Astrocyte of the hippocampus (primary cell): ENCODE measurements around the gene TMEM176A.

ENCODE experiments used
- DNase-seq: peaks from one replicate; pipeline ENCODE4 v3.0.0; 2011; ENCODE audit warnings: low read depth, low spot score

Gene TMEM176A

GRCh38 chr7:150820148-150820547, 19.6 kb downstream of the TMEM176A start:
- DNase-seq = no peak

GRCh38 chr7:150820578-150821198, 20.1 kb downstream of the TMEM176A start:
- no peak for DNase-seq

DNA sequence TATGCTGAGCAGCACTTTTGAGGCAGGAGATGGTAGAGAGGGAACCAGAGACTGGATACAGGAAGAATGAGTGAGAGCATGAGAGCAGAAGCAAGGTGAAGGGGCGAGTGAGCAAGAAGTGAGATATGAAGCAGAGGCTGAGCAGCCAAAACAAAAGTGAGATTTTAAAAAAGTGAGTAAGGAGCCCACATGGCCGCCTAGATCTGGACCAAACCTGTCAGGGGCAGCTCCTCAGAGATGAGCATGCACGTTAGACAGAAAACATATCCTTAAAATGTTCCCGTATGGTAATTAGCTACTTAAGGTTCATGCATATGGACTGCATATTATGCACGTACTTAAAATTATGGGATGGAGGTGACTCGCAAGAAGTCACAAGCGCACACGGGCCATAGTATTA, 22.5 kb downstream of the TMEM176A start:
- DNase-seq = no peak

DNA sequence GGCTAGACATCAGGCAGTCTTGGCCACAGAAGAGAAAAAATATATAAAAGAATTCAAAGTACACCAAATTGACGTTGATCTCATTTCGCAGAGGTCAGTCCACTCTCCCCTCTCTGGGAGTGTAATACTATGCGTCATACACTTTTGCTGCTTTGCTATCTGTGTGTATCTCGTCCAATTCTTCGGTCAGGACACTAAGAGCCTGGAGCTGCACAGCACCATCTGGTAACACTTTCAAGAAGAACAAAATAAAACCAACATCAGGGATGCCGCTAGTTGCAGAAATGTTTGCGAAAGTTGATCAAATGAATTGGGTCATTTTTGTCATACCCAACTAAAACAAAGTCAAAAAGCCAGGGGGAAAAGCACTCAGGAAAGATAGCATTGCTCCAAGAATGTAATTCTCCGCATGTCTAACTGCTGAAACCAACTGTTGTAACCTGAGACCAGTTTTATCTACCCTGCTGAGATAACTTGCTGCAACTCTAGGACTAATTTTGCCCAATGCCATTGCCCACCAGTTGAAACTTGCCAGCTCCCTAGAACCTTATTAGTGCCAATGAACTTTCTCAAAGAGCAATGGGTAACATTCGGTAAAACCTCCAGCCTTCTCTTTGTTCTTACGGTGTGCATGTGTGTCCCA, 23.0 kb downstream of the TMEM176A start:
- DNase-seq = no peak

GRCh38 chr7:150824379-150825177, 24.0 kb downstream of the TMEM176A start:
- DNase-seq = no peak

DNA sequence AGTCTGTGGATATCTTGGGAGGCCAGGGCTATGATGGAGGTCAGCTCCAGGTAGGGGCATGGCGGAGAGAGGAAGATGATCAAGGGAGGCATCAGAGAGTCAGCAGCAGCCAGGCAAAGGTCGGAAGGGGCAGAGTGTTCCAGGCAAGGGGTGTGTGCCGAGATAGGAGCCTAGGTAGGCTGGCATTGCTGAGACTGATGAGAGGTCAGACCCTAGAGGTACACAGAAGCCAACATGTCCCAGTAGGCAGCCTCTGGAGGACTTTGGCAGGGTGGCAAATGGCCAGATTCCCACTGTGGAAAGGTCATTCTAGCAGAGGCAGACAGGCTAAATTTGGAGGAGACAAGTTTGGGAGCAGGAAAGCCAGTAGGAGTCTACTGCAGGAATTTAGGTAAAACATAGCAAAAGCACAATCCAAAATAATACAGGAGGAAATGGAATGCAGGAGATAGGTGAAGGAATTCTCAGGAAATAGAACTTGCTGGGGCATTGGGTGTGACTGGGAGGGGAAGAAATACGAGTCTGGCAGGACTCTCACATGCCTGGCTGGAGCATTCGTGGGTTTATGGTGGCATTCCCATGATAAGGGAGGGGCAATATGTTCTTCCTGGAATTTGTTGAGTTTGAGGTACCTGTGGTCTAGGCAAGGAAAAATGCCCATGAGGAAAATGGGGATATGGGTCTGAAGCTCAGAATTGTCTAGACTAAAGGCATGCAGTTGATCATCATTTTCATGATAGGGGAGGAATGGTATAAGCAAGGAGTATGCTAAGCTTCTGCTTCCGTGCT, 25.7 kb downstream of the TMEM176A start:
- no peak for DNase-seq

GRCh38 chr7:150828384-150828783, 27.8 kb downstream of the TMEM176A start:
- DNase-seq = no peak

DNA sequence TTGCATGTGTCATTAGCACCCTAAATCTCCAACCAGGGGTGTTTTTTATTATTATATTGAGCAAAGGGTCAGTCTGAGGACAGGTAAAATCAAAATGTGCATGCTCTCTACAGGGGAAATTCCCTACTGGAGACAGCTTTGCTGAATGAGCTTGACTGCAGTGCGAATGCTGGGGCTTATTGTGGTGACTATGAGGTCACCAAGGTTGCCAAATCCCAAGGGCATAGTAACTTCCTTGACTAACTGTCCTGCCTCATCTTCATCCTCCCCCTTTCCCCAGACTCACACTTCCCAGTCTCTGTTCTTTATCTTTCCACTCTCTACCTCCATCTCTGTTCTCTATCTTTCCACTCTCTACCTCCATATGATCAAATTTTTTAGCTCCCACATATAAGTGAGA, 28.9 kb downstream of the TMEM176A start:
- DNase-seq = no peak

DNA sequence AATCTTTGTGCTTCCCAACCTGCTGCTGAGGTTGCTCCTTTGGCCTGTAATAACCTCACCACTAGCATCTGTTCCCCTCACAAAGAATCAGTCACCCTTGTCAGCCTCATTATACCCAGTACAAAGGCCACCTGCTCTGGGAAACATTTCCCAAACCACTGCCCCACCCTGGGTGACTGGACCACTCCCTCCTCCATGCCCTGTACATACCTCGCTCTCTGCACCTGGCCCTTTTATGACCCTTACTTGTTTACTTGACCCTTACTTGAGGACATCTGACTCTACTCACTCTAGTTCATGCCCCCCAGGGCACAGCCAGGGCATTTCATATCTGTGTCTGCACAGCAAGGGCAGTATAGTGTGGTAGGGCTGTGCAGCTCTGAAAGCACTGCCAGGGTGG, 30.4 kb downstream of the TMEM176A start:
- no peak for DNase-seq

- DNase-seq = no peak
These were observed 31.3 kb downstream of the TMEM176A start for GRCh38 chr7:150831851-150832250.

DNA sequence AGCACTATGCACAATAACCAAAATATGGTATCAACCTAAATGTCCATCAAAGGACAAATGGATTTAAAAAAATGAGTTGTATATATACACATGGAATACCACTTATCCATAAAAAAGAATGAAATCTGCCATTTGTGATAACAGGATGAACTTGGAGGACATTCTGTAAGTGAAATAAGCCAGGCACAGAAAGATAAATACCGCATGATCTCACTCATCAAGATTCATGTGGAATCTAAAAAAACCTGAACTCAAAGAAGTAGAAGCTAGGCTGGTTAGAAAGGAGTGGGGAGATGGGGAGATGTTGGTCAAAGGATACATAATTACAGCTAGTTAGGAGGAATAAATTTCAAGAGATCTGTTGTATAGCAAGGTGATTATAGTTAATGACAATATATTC, 34.5 kb downstream of the TMEM176A start:
- no peak for DNase-seq

- DNase-seq = no peak
These were observed 35.2 kb downstream of the TMEM176A start for GRCh38 chr7:150835702-150836280.

DNA sequence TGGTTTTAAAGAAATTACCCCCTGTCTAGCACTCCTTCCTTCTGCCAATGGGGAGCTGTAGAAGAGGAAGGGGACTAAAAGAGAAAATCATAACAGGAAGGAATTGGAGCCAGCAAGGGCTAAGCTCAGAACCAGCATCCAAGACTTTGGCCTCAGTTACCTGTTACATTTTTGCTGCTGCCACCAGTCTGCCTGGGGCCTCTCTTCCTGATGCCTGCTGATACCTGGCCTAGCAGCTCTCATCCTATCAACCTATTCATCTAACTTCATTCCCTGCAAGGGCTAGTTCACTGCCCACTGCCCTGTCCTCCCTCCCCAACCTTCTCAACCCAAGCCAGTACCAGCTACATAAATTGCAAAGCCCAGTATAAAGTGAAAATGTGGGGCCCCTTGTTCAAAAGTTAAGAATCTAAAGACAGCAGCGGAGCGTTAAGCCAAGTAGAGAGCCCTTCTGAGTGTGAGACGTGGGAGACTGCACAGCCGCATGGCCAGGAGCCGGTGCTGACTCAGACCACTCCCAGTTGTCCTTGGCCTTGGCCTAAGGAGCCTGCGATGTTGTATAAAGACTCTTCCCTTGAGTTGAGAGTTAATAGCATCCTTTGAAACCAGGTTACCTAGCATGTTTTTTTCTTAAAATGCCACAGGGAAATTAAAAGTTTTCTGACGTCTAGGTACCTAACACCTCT, 38.5 kb downstream of the TMEM176A start:
- DNase-seq = no peak

- no peak for DNase-seq
These were observed 41.4 kb downstream of the TMEM176A start for GRCh38 chr7:150842018-150842417.

DNA sequence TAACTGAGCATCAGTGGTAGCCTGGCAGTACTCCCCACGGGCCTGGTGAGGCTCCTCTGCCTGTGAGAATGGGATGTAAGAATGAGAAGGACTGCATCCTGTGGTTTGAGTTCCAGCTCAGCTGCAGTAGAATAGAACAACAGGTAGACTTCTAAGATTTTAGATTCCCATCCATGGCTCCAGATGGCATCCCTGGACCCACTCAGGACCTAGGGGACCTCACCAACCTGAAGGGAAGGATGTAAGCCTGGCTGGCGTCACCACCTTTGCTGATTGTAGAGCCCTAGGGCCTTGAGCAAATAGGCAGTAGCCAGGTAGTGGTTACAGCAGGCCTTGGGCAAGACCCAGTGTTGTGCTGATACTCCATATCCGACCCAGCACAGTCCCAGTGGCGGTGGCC, 42.1 kb downstream of the TMEM176A start:
- no peak for DNase-seq

DNA sequence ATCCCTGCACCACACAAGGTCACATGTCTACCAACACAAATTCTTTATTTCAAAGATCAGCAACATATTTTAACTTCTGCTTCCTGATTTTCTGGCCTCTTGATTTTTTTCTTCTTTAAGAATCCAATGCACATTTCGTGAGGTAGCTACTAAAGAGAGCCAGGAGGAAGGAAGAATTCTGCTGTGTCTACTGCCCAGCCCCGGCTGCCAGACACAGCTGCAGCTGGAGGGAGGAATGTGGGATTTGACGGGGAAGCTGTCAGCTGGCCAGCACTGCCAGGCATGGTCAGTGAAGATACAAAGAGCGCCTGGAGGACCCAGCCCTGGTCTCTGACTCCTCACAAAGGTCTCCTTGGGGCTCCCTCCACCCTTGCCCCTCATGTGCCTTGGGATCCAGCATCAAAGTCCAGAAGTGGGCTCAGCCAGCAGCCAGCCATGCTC, 44.9 kb downstream of the TMEM176A start:
- no peak for DNase-seq

DNA sequence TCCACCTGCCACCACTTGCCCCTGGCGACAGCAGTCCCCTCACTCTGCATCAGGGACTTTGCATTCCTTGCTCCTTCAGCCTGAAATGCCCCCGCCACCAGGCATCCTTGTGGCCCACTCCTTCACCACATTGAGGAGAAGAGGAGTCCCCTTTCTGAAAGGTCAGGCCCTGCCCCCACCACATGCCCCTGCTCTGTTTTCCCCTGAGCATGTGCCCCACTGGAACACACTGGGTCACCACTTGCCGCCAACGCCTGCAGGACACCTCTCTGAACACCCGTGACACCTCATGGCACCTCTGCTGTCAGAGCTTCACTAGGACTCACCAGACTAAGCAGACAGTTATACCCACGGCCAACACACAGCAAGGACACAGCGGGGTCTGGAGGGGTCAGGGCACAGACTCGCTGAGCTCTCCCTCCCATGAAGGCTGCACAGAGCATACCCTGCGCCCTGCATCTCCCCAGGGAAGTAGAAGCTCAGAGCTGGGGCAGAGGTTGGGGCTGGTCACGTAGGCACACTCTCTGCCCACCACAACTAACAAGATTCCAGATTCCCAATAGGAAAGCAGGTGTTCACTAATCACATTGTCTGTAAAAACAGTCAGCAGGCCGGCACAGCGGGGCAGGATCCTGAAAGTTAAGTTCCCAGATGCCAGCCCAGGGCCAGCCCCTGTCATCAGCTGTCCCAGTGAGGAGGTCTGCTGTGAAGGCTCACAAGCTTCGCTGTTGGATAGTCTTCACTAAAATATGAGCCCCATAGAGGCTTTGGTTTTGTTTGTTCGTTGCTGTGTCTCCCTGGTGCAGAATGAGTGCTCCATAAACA, 45.9 kb downstream of the TMEM176A start:
- DNase-seq = no peak

GRCh38 chr7:150847536-150847935, 47.0 kb downstream of the TMEM176A start:
- DNase-seq = no peak

DNA sequence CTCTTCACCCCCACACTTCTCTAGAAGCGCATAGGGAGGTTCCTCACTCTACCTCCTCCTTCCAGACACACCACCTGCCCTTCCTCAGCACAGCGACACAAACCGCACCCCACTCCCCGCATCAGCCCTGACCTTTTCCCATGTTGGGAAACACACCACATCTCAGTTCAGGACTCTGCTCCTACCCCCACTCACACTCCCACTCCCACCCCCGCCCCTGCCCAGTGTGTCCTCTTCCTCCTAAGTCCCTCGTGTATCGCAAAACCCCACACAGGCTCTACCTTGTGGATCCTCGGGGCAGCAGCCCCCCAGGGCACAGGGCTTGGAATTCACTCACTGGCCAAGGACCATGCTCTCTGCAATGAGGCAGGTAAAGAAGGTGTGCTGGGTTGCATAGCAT, 47.5 kb downstream of the TMEM176A start:
- DNase-seq = no peak

GRCh38 chr7:150848561-150849115, 48.1 kb downstream of the TMEM176A start:
- DNase-seq = no peak
